GM18499 (cell line): Measurements from ENCODE around the gene NFATC2.
"Not testable (repeated sequence)": the region's sequence is repeated elsewhere in the genome, so short reads cannot be mapped to it uniquely, and the experiment has no call there.

ENCODE experiments used
- ATAC-seq: cut with Tn5 transposase; IDR thresholded peaks from one replicate; pipeline ENCODE4 v1.9.1; 2021; ENCODE audit warnings: moderate number of reproducible peaks; ENCODE audit not compliant: insufficient read depth, unreplicated experiment

NFATC2 gene

DNA sequence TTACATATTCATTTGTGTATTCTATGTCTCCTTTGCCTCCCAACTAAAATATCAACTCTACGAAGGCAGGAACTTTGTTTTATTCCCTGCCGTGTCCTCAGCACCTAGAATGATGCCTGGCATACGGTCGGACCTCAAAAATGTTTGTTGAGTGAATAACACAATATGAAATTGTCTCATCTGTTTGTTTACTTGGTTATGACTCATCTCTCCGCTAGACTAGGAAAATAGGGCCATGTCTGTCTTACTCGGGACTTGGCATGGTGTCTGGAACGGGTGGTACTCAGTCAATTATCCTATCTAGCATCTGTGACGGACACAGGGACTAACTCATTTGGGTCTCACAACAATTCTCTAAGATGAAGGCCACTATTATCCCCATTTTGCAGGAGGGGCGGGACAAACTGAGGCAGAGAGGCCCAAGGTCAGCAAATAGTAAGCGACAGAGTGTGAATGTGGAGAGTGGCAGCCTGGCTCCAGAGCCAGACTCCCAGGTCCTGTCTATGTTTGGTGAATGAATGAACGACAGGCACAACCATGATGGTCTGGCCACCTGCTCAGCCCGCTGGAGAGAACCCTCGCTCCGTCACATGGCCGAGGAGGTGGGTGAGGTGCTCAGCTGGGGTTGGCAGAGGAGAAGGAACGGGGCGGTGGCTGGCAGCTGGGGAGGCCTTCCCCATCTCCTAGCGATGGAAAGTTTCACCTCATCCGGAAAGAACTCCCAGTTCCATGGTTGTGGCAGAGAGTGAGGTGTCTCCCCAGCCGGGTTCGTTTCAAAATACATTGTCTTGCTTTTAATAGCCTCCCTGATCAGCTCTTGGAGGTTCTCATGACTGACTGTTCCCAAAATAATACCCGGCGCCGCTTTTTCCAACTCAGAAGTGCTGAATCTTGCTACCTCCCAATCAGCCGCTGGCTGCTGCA lies 27.6 kb upstream of the NFATC2 start:
- ATAC-seq: no peak

DNA sequence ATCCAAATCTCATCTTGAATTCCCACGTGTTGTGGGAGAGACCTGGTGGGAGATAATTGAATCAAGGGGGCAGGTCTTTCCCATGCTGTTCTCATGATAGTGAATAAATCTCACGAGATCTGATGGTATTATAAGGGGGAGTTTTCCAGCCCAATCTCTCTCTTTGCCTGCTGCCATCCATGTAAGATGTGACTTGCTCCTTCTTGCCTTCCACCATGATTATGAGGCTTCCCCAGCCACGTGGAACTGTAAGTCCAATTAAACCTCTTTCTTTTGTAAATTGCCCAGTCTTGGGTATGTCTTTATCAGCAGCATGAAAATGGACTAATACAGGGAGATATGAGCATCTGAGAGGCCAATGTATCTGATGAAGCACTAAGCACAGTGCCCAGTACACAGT lies 26.0 kb upstream of the NFATC2 start:
- not testable (repeated sequence) for ATAC-seq

DNA sequence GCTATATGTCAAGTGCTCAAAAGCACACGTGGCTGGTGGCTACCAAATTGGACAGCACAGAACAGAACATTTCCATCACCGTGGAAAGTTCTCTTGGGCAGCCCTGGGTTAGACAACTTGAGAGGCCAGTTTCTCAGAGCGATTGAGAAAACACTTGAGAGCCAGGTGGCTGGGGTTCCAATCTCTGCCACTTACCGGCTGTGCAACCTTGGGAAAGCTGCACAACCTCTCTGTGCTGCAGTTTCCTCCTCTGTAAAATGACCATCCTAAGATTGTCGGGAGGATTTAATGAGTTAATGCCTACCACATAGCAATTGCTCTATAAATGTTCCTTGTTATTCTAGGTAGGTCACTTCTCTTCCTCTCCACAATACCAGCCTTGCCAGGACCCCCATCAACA lies 25.1 kb upstream of the NFATC2 start:
- ATAC-seq: no peak

DNA sequence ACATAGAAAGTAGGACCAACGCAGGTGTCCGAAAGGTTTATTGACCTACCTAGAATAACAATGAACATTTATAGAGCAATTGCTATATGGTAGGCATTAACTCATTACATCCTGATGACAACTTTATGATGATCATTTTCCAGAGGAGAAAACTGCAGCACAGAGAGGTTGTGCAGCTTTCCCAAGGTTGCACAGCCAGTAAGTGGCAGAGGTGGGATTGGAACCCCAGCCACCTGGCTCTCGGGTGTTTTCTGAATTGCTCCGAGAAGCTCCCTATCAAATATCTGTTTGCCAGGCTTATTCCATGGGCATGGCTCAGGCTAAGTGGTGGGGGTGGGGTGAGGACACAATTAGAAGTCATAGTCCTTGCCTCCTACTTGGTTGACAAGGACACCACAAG lies 24.1 kb upstream of the NFATC2 start:
- ATAC-seq: no peak

DNA sequence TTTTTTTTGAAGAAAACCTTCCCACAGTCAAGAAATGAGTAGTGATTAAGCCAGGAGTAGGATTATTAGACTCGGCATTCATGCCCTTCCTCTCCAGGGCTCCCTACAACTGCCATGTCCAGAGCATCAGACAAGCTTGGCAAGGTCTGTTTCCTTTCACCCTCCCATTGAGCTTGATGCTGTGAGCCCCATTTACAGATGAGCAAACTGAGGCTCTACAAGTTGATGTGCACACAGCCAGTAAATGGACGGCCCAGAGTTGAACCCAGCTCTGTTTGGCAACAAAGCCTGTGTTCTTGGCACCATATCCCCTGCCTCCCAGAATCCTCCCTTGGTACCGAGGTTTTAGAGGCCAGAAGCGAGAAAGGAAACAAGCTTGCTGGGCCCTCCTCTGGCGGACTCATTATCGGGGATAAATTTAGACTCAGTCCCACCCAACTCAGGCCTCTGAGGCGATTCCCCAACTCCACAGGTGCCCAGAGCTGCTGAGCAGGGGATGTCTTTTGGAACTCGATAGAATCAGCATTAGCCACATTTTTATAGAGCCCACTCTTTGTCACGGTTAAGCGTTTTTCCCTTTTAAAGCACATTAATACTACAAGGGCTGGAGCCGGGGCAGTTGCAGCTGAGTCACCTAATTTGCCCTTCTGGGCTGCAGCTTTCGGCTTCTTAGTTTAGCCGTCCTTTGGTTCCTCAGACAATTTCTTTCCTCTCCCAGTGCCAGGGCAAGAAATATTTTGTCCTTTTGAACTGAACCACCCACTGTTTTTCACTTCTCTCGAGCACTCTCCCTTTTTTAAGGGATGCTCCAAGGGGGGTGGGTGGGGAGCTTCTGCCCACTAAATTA lies 23.0 kb upstream of the NFATC2 start:
- ATAC-seq: no peak

DNA sequence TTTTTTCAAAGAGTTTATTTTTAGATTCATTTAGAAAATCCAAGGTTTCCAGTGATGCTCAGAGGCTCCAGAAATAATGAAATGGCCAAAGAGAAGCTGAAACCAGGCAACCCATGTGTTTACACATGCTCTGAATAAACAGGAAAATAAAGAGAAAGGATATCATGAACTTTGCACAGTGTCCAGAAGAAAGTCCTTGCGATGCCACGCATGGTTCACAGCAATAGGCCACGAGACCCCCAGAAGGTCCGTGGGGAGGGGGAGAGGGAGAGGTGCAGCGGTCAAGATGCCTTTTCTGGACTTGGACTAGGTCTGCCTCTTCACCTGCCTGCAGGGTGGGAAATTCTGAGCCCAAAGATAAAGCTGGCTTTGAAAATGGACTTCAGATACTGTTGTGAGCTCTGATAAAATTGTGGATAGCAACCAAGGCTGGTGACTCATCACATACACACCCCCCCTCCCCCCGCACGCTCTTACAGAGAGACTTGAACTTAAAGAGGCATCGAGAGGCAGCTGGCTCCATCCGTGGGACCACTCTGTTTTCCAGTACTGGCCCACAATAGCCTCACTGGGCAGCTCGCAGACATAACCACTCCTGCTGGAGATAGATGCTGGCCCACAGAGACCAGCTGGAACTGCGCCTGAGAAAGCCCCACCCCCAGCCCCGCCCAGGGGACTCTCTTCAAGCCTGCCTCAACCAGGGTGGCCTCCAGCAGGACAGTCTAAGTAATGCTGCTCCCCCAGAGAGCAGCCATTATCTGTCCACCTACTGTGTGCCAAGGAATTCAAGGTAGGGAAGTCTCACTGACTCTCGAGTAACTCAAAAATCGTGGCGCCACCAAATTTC lies 21.2 kb upstream of the NFATC2 start:
- ATAC-seq: no peak

DNA sequence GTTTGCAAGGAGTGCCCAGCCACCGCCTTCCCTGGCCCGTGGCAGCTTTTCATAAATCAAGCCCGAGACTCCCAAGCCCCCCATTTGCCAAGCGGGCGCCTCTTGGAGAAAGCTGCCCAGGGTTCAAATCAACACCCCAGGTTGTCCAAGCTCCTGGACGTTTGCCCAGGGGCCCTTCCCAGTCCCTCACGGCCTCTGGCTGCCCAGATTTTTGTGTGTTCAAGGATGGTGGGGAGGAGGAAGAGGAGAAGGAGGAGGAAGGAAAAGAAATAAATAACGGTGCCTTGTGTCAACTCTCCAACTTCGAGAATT lies 20.6 kb upstream of the NFATC2 start:
- no peak for ATAC-seq

DNA sequence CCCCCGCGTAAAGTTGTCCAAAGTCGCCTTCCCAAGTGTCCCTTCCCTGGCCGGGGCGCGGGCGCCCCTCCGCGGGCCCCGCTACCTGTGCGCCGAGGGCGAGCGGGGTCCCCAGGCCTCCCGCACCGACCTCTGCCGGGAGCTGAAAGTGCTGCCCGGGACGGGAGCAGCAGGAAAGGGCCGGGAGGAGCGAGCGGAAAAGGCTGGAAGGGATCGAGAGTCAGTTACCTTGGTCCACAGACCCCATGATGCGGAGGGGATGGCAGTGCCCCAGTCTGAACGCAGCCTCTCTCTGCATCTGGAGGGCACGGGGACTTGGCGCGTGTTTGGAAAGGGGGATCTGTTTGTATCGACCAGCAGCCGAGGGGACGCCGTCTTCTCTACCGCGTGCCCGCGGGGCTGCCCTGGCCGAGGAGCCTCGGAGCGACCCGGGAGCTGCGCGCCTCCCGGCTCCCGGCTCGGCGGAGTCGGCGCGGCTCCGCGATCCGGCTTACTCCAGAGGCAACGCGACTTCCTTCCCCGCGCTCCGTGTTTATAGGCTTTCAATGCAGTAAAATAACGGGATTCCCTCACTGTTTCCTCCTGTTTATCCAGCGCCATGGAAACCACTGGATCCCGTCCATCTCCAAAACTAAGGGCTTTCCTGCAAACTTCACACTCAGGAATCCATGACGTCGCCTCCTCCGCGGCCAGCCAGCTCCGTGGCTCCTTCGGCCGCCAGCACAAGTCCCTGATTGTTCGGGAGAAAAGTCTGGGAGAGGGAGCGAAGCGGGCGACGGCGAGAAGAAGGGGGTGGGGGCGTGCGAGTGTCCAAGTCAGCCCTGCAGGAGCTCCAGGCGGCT lies 20.0 kb upstream of the NFATC2 start:
- no peak for ATAC-seq

DNA sequence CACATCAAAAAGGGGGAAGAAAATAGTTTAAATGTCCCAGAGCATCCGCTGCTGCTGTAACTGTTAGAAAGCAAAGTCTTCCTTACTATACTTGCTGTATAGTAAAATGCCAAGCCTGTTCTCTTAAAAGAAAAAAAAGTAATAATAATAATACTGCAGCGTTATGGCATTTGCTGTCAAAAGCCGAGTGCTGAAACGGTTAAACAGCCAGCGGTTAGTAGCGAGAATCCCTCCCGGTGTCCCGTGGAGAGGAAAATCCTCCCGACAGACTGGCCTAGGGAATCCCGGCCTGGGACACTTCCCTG lies 19.5 kb upstream of the NFATC2 start:
- no peak for ATAC-seq

DNA sequence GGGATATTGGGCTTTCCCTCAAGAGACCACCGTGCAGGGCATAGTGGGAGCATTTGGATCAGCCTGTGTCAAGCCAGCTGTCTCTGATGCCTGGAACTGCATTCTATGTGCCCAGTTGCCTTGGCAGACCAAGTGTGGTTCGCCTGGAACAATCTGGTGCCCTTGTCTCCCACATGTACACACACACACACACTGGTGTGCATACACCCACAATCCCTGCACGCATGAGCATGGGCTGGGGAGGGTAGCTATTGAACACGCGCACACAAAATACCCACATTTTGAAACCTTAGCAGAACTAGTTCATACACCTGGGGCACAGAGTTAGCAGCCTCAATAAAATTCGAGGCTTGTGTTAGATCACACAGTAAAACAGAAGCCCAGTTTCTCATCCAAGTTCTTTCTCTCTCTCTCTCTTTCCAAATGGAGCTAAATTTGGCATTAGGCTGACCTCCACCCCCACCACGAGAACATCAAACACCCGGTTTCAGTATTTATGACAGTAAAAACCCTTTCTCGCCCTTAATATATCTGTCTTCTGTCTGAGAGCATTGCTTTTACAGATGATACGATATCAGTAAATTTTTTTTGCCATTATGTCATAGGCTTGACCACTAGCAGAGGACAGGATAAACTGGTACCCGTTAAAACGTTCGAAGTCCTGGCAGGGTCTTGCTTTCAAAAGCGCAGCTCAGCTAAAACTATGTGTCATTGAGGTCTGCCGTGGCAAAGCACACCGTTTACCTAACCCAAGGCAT lies 18.2 kb upstream of the NFATC2 start:
- ATAC-seq: no peak

DNA sequence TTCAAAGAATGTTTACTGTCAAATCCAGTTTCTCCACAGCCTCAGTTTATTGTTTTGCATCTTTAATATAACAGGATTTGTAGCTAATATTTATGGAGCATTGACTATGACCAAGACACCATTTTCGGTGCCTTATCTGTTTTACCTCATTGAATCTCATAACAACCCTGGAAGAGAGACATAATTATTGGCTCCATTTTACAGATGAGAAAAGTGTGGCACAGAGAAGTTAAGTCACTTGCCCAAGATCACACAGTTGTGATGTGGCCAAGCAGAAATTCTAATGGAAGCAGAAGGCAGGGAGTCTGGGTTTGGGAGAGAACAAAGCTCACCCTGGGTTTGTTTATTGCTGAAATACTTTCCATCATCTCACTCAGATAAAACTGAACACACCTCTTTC lies 17.5 kb upstream of the NFATC2 start:
- ATAC-seq: no peak

DNA sequence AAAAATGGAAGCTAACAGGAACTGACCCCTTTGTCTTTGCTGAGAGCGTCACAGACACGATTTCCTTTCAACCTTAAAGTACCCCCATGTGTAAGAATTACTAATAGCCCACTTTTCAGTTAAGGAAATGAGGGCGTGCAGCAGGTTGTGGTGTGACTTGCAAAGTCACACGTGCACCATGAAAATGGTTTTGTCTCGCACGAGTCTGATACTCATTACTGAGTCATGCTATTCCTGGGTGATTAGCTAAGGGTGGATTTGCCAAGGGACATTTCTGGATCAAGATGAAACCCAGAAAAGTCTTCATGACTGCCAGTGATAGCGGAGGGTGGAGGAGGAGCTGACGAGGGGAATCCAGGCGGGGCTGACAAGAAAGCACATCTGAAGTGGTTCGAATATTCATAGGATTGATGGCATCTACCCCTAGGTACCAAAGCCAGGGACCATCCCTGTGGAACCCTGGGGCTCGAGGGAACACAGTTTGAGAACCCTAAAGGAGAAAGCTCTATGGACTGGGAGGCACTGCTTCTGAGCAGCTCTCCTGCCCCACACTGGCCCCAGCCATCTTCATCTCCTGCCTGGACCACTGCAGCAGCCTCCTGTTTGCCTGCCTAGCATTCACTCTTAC lies 12.1 kb upstream of the NFATC2 start:
- ATAC-seq: no peak

DNA sequence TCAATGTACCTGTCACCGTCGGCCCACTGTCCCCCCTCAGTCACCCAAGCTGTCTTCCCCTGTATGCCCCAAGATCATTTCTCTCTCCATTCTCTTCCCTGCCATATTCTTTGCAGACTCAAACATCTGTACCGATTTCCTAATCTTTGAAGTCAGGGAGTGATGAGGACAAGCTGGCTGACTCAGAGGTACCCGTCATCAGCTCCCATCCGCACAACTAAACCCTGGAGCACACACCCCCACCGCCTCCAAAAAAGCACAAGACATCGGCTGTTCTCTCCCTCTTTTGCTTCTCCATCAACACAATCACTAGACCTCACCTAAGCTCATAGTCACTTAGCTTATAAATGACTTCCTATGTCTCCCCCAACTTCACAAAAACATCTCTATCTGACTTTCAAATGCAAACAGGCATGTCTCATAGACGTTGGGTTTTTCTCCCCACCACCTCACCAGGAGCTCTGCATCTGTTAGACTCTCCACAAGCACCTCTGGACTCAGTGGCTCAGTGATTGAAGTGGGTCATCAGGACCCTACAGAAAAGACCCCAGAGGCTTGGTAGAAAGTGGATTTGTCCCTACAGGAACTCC lies 11.5 kb upstream of the NFATC2 start:
- ATAC-seq: no peak

DNA sequence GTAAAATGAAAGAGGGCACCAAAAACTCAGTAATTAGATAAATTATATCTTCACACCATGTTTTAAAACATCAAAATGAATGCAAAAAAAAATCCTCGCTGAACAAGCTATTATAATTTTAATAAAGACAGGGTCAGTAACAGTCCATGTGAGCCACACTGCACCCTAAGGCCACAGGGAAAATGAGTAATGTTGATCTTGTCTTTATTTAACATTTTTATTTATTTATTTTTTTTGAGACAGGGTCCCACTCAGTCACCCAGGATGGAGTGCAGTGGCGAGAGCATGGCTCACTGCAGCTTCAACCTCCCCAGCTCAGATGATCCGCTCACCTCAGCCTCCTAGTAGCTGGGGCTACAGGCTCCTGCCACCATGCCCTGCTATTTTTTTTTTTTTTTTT lies 8.7 kb upstream of the NFATC2 start:
- ATAC-seq: no peak

DNA sequence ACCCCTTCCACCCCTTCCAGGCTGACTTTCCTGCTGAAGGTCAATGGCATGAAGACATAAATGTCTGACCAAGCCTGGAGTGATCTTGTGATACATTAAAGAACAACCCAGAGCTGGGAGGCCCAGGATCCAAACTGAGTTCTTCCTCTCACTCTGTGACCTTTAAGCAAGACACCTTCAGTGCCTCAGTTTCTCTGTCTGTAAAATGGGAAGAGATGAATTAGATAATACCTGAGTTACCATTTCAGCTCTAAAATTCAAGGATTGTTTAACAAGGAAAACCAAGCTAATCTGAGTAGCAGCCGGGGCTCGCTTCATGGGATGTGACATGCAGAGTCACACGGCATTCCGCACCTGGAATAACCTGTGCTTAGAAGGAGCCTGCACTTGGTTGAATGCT lies 7.0 kb upstream of the NFATC2 start:
- no peak for ATAC-seq

DNA sequence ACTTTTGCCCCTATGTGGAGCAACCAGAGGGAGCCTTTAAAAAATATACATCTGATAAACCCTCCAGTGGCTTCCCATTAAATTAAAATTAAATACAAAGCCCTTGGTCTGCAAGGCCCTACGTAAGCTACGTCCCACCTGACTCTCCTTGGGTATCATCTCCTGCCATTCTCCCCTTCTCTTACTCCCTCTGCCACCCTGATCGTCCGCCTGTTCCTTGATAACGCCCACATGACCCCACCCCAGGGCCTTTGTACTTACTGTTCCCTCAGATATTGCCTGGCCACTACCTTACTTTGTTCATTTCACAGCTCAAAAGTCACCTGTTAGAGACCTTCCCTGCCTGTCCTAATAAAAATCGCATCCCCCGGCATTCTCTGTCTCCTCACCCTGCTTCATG lies 5.4 kb upstream of the NFATC2 start:
- ATAC-seq: no peak

DNA sequence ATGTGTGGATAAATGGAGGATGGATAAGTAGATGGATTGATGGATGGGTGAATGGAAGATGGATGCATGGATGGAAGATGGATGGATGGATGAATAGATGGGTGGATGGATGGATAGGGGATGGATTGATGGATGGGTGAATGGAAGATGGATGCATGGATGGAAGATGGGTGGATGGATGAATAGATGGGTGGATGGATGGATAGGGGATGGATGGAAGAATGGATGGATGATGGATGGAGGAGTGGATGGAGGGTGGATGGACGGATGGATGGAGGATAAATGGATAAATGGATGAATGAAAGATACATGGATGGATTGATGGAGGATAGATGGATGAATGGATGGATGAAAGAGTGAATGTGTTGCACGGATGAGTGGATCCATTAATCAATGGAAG lies 3.0 kb upstream of the NFATC2 start:
- no peak for ATAC-seq

DNA sequence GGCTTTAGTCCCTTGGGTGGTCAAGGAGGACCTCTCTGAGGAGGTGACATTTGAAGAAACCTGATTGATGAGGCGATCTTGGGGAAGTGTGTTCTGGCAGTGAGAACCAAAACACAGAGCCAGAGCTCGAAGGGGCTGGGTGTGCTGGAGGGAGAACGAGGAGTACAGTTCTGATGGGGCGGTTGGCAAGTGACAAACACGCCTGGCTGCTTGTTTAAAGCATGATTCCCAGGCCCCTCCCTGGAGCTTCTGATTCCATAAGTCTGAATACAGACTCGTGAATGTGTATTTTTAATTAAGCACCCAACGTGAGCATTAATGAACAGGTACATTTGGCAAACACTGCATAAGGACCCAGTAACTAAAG lies 886 bp upstream of the NFATC2 start:
- no peak for ATAC-seq
